IMR-90 (cell line): ENCODE data around the gene N4BP2. TPM values are rescaled to one million over a fixed set of nuclear protein-coding genes. Genes with fewer than 3 reads are reported as not detected.

Source experiments
- ATAC-seq: fragments of 200-7000 bp; cut with Tn5 transposase; 2 replicates; pipeline ENCODE4 v1.9.1; 2020; ENCODE audit warnings: low read depth, mild to moderate bottlenecking, moderate library complexity
- BruUV-seq: library from RNA; stranded (reverse); fragments of 400-500 nt; replicated peaks from 2 replicates; lab custom pipeline; 2021; lab: Mats Ljungman, UMichigan
- CTCF ChIA-PET: fragments of 300-600 bp; formaldehyde crosslinking; extraction: SDS; loops from one replicate; lab custom pipeline; 2021; ENCODE audit warnings: antibody characterized with exemption; lab: Yijun Ruan, JAX
- POLR2A ChIA-PET: fragments of 300-600 bp; sonication (Branson Sonifier 250); formaldehyde crosslinking; loops from one replicate; lab custom pipeline; 2022; ENCODE audit warnings: antibody characterized with exemption; ENCODE audit not compliant: unreplicated experiment; lab: Charles Lee
- DNase-seq: peaks from one replicate; pipeline ENCODE4 v3.0.0; 2013
- H2AFZ ChIP-seq: replicated peaks from 2 replicates; pipeline ENCODE3; 2013; ENCODE audit warnings: low read length, mild to moderate bottlenecking; ENCODE audit not compliant: poor library complexity
- H2AK5ac ChIP-seq: 2 replicates; pipeline ENCODE4 v1.6.1; 2013; ENCODE audit warnings: low read depth, low read length, inconsistent platforms
- H2AK9ac ChIP-seq: replicated peaks from 2 replicates; pipeline ENCODE3; 2013; ENCODE audit warnings: mild to moderate bottlenecking, low read depth, low read length, moderate library complexity; ENCODE audit not compliant: poor library complexity
- H2BK120ac ChIP-seq: 2 replicates; pipeline ENCODE4 v1.6.1; 2013; ENCODE audit warnings: low read depth, low read length, inconsistent platforms
- H2BK15ac ChIP-seq: 3 replicates; pipeline ENCODE4 v1.6.1; 2013; ENCODE audit warnings: low read depth, low read length, inconsistent platforms
- H2BK20ac ChIP-seq: 2 replicates; pipeline ENCODE4 v1.6.1; 2013; ENCODE audit warnings: low read depth, mild to moderate bottlenecking, inconsistent platforms, low read length, moderate library complexity
- H2BK5ac ChIP-seq: 2 replicates; pipeline ENCODE4 v1.6.1; 2013; ENCODE audit warnings: mild to moderate bottlenecking, low read depth, low read length, inconsistent platforms; ENCODE audit not compliant: poor library complexity, severe bottlenecking
- H3K14ac ChIP-seq: replicated peaks from 2 replicates; pipeline ENCODE4 v1.6.1; 2013; ENCODE audit warnings: low read depth, low read length, inconsistent platforms
- H3K18ac ChIP-seq: 2 replicates; pipeline ENCODE4 v1.6.1; 2013; ENCODE audit warnings: low read depth, low read length, control low read depth
- H3K23ac ChIP-seq: 2 replicates; pipeline ENCODE4 v1.6.1; 2013; ENCODE audit warnings: low read depth, low read length, inconsistent platforms
- H3K27ac ChIP-seq: 2 replicates; pipeline ENCODE4 v1.5.1; 2013; ENCODE audit warnings: mild to moderate bottlenecking, control low read depth, low read length; ENCODE audit not compliant: insufficient read depth
- H3K27me3 ChIP-seq: 2 replicates; pipeline ENCODE4 v1.6.1; 2013; ENCODE audit warnings: low read length; ENCODE audit not compliant: control insufficient read depth, insufficient read depth
- H3K36me3 ChIP-seq: 2 replicates; pipeline ENCODE4 v1.6.1; 2013; ENCODE audit warnings: low read length, mixed read lengths; ENCODE audit not compliant: control insufficient read depth, insufficient read depth
- H3K4ac ChIP-seq: 2 replicates; pipeline ENCODE4 v1.6.1; 2013; ENCODE audit warnings: low read depth, low read length, inconsistent platforms
- H3K4me1 ChIP-seq: 2 replicates; pipeline ENCODE4 v1.6.1; 2013; ENCODE audit warnings: low read length, mixed read lengths; ENCODE audit not compliant: control insufficient read depth, insufficient read depth
- H3K4me2 ChIP-seq: 2 replicates; pipeline ENCODE4 v1.6.1; 2013; ENCODE audit warnings: low read depth, mild to moderate bottlenecking, control low read depth, low read length, moderate library complexity
- H3K4me3 ChIP-seq: 2 replicates; pipeline ENCODE4 v1.5.1; 2013; ENCODE audit warnings: low read depth, mild to moderate bottlenecking, control low read depth, low read length, moderate library complexity; ENCODE audit not compliant: insufficient read depth
- H3K56ac ChIP-seq: 2 replicates; pipeline ENCODE4 v1.6.1; 2013; ENCODE audit warnings: low read length, inconsistent platforms; ENCODE audit not compliant: insufficient read depth; ENCODE audit errors: extremely low read depth
- H3K79me1 ChIP-seq, 2 experiments: 2 replicates each; pipeline ENCODE4 v1.6.1; 2013; ENCODE audit warnings: low read length in 2 of 2, inconsistent platforms in 1 of 2, low read depth in 1 of 2
- H3K9ac ChIP-seq: 2 replicates; pipeline ENCODE4 v1.6.1; 2013; ENCODE audit warnings: low read depth, low read length, control low read depth
- H3K9me1 ChIP-seq: 2 replicates; pipeline ENCODE4 v1.6.1; 2013; ENCODE audit warnings: low read length, inconsistent platforms; ENCODE audit not compliant: insufficient read depth
- H3K9me3 ChIP-seq: 2 replicates; pipeline ENCODE4 v1.6.1; 2013; ENCODE audit warnings: low read length; ENCODE audit not compliant: control insufficient read depth, insufficient read depth
- H4K20me1 ChIP-seq: 2 replicates; pipeline ENCODE4 v1.6.1; 2013; ENCODE audit warnings: low read length, inconsistent platforms; ENCODE audit not compliant: insufficient read depth
- H4K5ac ChIP-seq: 2 replicates; pipeline ENCODE4 v1.6.1; 2013; ENCODE audit warnings: mild to moderate bottlenecking, low read depth, low read length, control low read depth
- H4K8ac ChIP-seq, 2 experiments: 2 replicates each; pipeline ENCODE4 v1.6.1; 2013; ENCODE audit warnings: low read depth in 2 of 2, low read length in 2 of 2, control low read depth in 1 of 2, inconsistent platforms in 1 of 2
- H4K91ac ChIP-seq: 2 replicates; pipeline ENCODE4 v1.6.1; 2013; ENCODE audit warnings: low read depth, low read length, inconsistent platforms; ENCODE audit not compliant: insufficient read depth
- MAFK ChIP-seq: IDR thresholded peaks from 2 replicates; pipeline ENCODE4 v1.6.1; 2012; ENCODE audit warnings: low read depth, low read length, improper control_type of control experiment
- MXI1 ChIP-seq: IDR thresholded peaks from 2 replicates; pipeline ENCODE4 v1.6.1; 2012; ENCODE audit warnings: low read depth, mild to moderate bottlenecking, low read length, moderate library complexity, borderline replicate concordance
- WGBS, 2 experiments: methylation state at CpG; one replicate each; pipeline versions ENCODE4 v1.1.5 to v1.1.7; 2013; ENCODE audit warnings: missing lambda C conversion rate in 2 of 2; ENCODE audit not compliant: insufficient read length in 1 of 2; ENCODE audit errors: extremely low coverage in 2 of 2; 5-methylcytosine and 5-hydroxymethylcytosine counted together
- dilution Hi-C: fragments of 300-500 bp; cut with HindIII; formaldehyde crosslinking; loops from one replicate; pipeline ENCODE4 v1.14.3; 2018; ENCODE audit warnings: low sequenced_read_pairs; ENCODE audit not compliant: unreplicated experiment
- in situ Hi-C: fragments of 300-500 bp; cut with MboI; formaldehyde crosslinking; loops from 3 replicates; pipeline ENCODE4 v1.14.3; 2019; ENCODE audit warnings: low sequenced_read_pairs, inconsistent platforms, mixed read lengths
- intact Hi-C: fragments of 100-400 bp; cut with micrococcal nuclease; formaldehyde crosslinking; loops from 2 replicates; pipeline ENCODE4 v1.10.0; 2022
- polyA plus RNA-seq, 3 experiments: library from polyadenylated mRNA; depleted of rRNA; stranded (reverse); fragments of >200 nt; gene quantifications; 2 replicates each; pipeline ENCODE4 v1.2.3, GENCODE V29; 2012; ENCODE audit warnings: low replicate concordance in 1 of 3
- total RNA-seq: library from RNA; depleted of rRNA; stranded (reverse); fragments of >200 nt; gene quantifications from 2 replicates; pipeline ENCODE4 v1.2.3, GENCODE V29; 2012

The N4BP2 gene
- total and polyA plus RNA-seq, 2 of the 4 experiments (the other 2 are of a cell fraction): 0.84 to 2.2 TPM

- no TSS peak for BruUV-seq
- no peak overlapping the region for H3K56ac ChIP-seq
- H2AFZ ChIP-seq: no peak overlapping the region
- no peaks in the 10 kb centered on the region for H4K20me1 ChIP-seq
- WGBS, 2 experiments: no CpG with 5 or more reads among the region's 5 CpGs
- ChIA-PET CTCF (interaction anchor here (0.6 kb wide), 1 partner anchor 686 kb away, joined by 5 read pairs; no protein-coding TSS in a partner anchor), POLR2A (no interaction called here)
- no peaks in the 10 kb centered on the region for H3K36me3 ChIP-seq
- H2BK20ac ChIP-seq: no peak overlapping the region
- no peak overlapping the region for H3K4me3 ChIP-seq
- intact Hi-C loops (loop anchor here (10.0 kb wide), 2 partner anchors 358 to 452 kb away; partner anchors contain the start of gene UBE2K), dilution Hi-C loops (no loop called here), in situ Hi-C loops (loop anchor here (25.0 kb wide), 1 partner anchor 259 kb away; no protein-coding TSS in a partner anchor)
- H4K91ac ChIP-seq: no peak overlapping the region
- H4K8ac ChIP-seq: no peak overlapping the region
- no peaks in the 10 kb centered on the region for H3K79me1 ChIP-seq
- TF ChIP-seq MXI1 (no peak), MAFK (peak; percentile 91)
- ATAC-seq (no peak), DNase-seq (no peak)
- H3K27ac ChIP-seq: no peak overlapping the region
- no peak overlapping the region for H2AK5ac ChIP-seq
- no peaks in the 10 kb centered on the region for H3K4me1 ChIP-seq
- H3K14ac ChIP-seq: no peak overlapping the region
- H3K4me2 ChIP-seq: no peak overlapping the region
- no peak overlapping the region for H2BK120ac ChIP-seq
- no peak overlapping the region for H3K9ac ChIP-seq
- no peaks in the 10 kb centered on the region for H3K9me3 ChIP-seq
- H3K18ac ChIP-seq: no peak overlapping the region
- no peak overlapping the region for H2AK9ac ChIP-seq
- H3K4ac ChIP-seq: no peak overlapping the region
- H3K27me3 ChIP-seq: peaks cover 3% of the 10 kb centered on the region; the same call in 1 of the 2 replicates
- H2BK15ac ChIP-seq: no peak overlapping the region
- no peak overlapping the region for H2BK5ac ChIP-seq
- H3K9me1 ChIP-seq: no peaks in the 10 kb centered on the region
- no peak overlapping the region for H4K5ac ChIP-seq
- H3K23ac ChIP-seq: no peak overlapping the region
These were observed 3.5 kb upstream of the N4BP2 start for GRCh38 chr4:40053161-40053560.
